PFSK-1 (cell line): ENCODE measurements around the gene MED27.

Source experiments
- FOXP2 ChIP-seq: optimal IDR thresholded peaks from 2 replicates; pipeline ENCODE3; 2011; ENCODE audit warnings: borderline replicate concordance, control low read depth, inconsistent platforms; ENCODE audit not compliant: insufficient read depth; ENCODE audit errors: extremely low read length, extremely low read depth
- POLR2AphosphoS5 ChIP-seq: IDR thresholded peaks from 2 replicates; pipeline ENCODE4 v1.6.1; 2012; ENCODE audit warnings: low read depth, mild to moderate bottlenecking, control low read depth, low read length, moderate library complexity
- REST ChIP-seq, 2 experiments: IDR thresholded peaks; 2 replicates each; pipeline versions ENCODE4 v1.6.1 to v1.8.0; 2011 to 2012; ENCODE audit warnings: low read depth in 2 of 2, low read length in 2 of 2, control low read depth in 1 of 2, inconsistent platforms in 1 of 2, mild to moderate bottlenecking in 1 of 2, moderate library complexity in 1 of 2; ENCODE audit not compliant: insufficient read depth in 1 of 2
- SIN3A ChIP-seq: IDR thresholded peaks from 2 replicates; pipeline ENCODE4 v1.6.1; 2012; ENCODE audit warnings: mild to moderate bottlenecking, low read length, moderate library complexity, borderline replicate concordance; ENCODE audit not compliant: insufficient read depth
- TAF1 ChIP-seq: IDR thresholded peaks from 2 replicates; pipeline ENCODE4 v1.6.1; 2012; ENCODE audit warnings: low read length, control low read depth, borderline replicate concordance; ENCODE audit not compliant: insufficient read depth

GRCh38 chr9:131937451-131937850 lies 142.2 kb downstream of the MED27 start:
- TF ChIP-seq TAF1 (no peak), REST (IDR thresholded peaks at IDR 0.05; ENCODE audit: insufficient read depth in 1 of 2, low read depth in 2 of 2, low read length in 2 of 2) (no peak), SIN3A (no peak), POLR2AphosphoS5 (no peak), FOXP2 (no peak)
